Right lobe of liver (tissue), 6 donors: ENCODE results near the gene HBD. TPM values are rescaled to one million over a fixed set of nuclear protein-coding genes. Genes with fewer than 3 reads are reported as not detected.

Source experiments
- ATAC-seq, 4 donors: fragments of 200-7000 bp; cut with Tn5 transposase; one replicate each; pipeline ENCODE4 v1.9.1; 2020; ENCODE audit warnings: mild to moderate bottlenecking in 4 of 4, moderate library complexity in 4 of 4
- DNase-seq, 3 donors: peaks; one replicate each; pipeline ENCODE4 v3.0.0-alpha.2; 2020
- H3K27ac ChIP-seq, 3 donors: fragments of 200-600 bp; one replicate each; pipeline ENCODE4 v1.8.0; 2022
- H3K27me3 ChIP-seq, 2 donors: fragments of 200-600 bp; one replicate each; pipeline ENCODE4 v1.8.0; 2022
- H3K36me3 ChIP-seq, 4 donors: fragments of 200-600 bp; sonication (generic) in 1 of 4; one replicate each; pipeline versions ENCODE4 v1.5.1 to v1.8.0; 2017 to 2022; ENCODE audit warnings: control low read depth in 1 of 4
- H3K4me1 ChIP-seq, 4 donors: fragments of 200-600 bp; sonication (generic) in 1 of 4; one replicate each; pipeline versions ENCODE4 v1.5.1 to v1.8.0; 2017 to 2022; ENCODE audit warnings: control low read depth in 1 of 4
- H3K4me3 ChIP-seq, 3 donors: fragments of 200-600 bp; one replicate each; pipeline ENCODE4 v1.8.0; 2022
- H3K9me3 ChIP-seq, 4 donors: fragments of 200-600 bp; sonication (generic) in 1 of 4; one replicate each; pipeline versions ENCODE4 v1.5.1 to v1.8.0; 2017 to 2022; ENCODE audit warnings: control low read depth in 1 of 4
- CTCF ChIP-seq, 4 donors: fragments of 200-600 bp in 3 of 4; fragments of 450-650 bp in 1 of 4; IDR thresholded peaks; one replicate each; pipeline versions ENCODE4 v1.5.1 to v1.8.0; 2016 to 2022; ENCODE audit warnings: antibody characterized with exemption in 4 of 4, mild to moderate bottlenecking in 2 of 4
- POLR2A ChIP-seq: fragments of 450-650 bp; IDR thresholded peaks from one replicate; pipeline ENCODE4 v1.6.1; 2017; ENCODE audit warnings: antibody characterized with exemption, mild to moderate bottlenecking
- WGBS: methylation state at CpG from one replicate; pipeline ENCODE4 v1.1.6; 2018; ENCODE audit warnings: low coverage, low lambda C conversion rate; ENCODE audit not compliant: insufficient coverage; ENCODE audit errors: missing lambda C conversion rate; 5-methylcytosine and 5-hydroxymethylcytosine counted together
- intact Hi-C, 2 donors: fragments of 100-400 bp; cut with DNase I; formaldehyde crosslinking; loops; one replicate each; pipeline versions ENCODE4 v1.11.2 to v1.14.1; 2022
- total RNA-seq, 6 experiments: library from RNA; depleted of rRNA in 2 of 6; stranded (reverse); fragments of >200 nt in 2 of 6; fragmentation: NEBNext Ultra II Directional in 3 of 6; extraction: Animal tissue kit (Norgen Biotek cat#: 25700) in 3 of 6; gene quantifications; one replicate each; pipeline versions ENCODE4 v1.1.0 to v1.2.4, GENCODE V29; 2016 to 2023
- donor health status: DM: no; HTN: yes; CAD: no.
- donor health status: DM: no; HTN: no; CAD: no.
- donor health status: DM: no; HTN: no; CAD: no.
- donor health status: DM: no; HTN: yes; CAD: no.
- donor health status: DM: no; HTN: yes; CAD: no.

HBD gene
- total RNA-seq, 6 experiments from 2014 or later: 4.1 to 29.5 (median 9.7) TPM; not detected in 3

- no peaks in the 10 kb centered on the region for H3K36me3 ChIP-seq
- WGBS: 0% methylated on average over 1 of the region's 1 CpG
- intact Hi-C loops: no loop called here
- no peaks in the 10 kb centered on the region for H3K4me1 ChIP-seq
- no peak overlapping the region for H3K27ac ChIP-seq
- H3K4me3 ChIP-seq: no peak overlapping the region
- H3K27me3 ChIP-seq: no peaks in the 10 kb centered on the region
- peak; percentile 50 to 73 (median 68) for ATAC-seq
- DNase-seq: no peak
- H3K9me3 ChIP-seq: no peaks in the 10 kb centered on the region
- no peak for TF ChIP-seq POLR2A
- TF ChIP-seq CTCF (IDR thresholded peaks at IDR 0.05): peak; percentile 32 to 42 (median 40)
Measured at GRCh38 chr11:5204787-5205186, 29.5 kb downstream of the HBD start.

GRCh38 chr11:5203366-5203765, 30.9 kb downstream of the HBD start:
- no peaks in the 10 kb centered on the region for H3K36me3 ChIP-seq
- H3K9me3 ChIP-seq: no peaks in the 10 kb centered on the region
- no peak for DNase-seq
- no peaks in the 10 kb centered on the region for H3K27me3 ChIP-seq
- no peak for TF ChIP-seq CTCF (IDR thresholded peaks at IDR 0.05)
- TF ChIP-seq POLR2A: no peak
- intact Hi-C loops: no loop called here
- H3K4me3 ChIP-seq: no peak overlapping the region
- ATAC-seq: no peak
- whole genome bisulfite sequencing: 61% methylated on average over 2 of the region's 2 CpGs
- H3K4me1 ChIP-seq: no peaks in the 10 kb centered on the region
- H3K27ac ChIP-seq: no peak overlapping the region

- no peak for ATAC-seq
- 31% methylated on average over 1 of the region's 1 CpG for WGBS
- no peak within 1 kb of the TSS for H3K4me3 ChIP-seq
- H3K27ac ChIP-seq: no peak within 1 kb of the TSS
- no peaks in the 10 kb centered on the region for H3K4me1 ChIP-seq
- no peaks in the 10 kb centered on the region for H3K27me3 ChIP-seq
- H3K36me3 ChIP-seq: no peaks in the 10 kb centered on the region
- intact Hi-C loops: no loop called here
- TF ChIP-seq CTCF (IDR thresholded peaks at IDR 0.05): no peak
- no peak for TF ChIP-seq POLR2A
- no peak for DNase-seq
- no peaks in the 10 kb centered on the region for H3K9me3 ChIP-seq
Measured at GRCh38 chr11:5200582-5200981, 33.7 kb downstream of the HBD start, which contains the start of gene OR51V1. Gene OR51V1, minus strand, starts transcription at chr11:5200682. Its CDS starts 0 bp downstream, at chr11:5200682.

GRCh38 chr11:5198285-5198684, 36.0 kb downstream of the HBD start:
- no peak overlapping the region for H3K27ac ChIP-seq
- TF ChIP-seq POLR2A (no peak), CTCF (IDR thresholded peaks at IDR 0.05) (no peak)
- DNase-seq (no peak), ATAC-seq (no peak)
- intact Hi-C loops: no loop called here
- H3K36me3 ChIP-seq: no peaks in the 10 kb centered on the region
- H3K4me3 ChIP-seq: no peak overlapping the region
- no peaks in the 10 kb centered on the region for H3K4me1 ChIP-seq
- H3K9me3 ChIP-seq: no peaks in the 10 kb centered on the region
- H3K27me3 ChIP-seq: no peaks in the 10 kb centered on the region

GRCh38 chr11:5197536-5197935, 36.7 kb downstream of the HBD start:
- no peaks in the 10 kb centered on the region for H3K36me3 ChIP-seq
- DNase-seq (no peak), ATAC-seq (peak in 3 of 4 donors; percentile 32 to 53 (median 33))
- TF ChIP-seq CTCF (IDR thresholded peaks at IDR 0.05) (no peak), POLR2A (no peak)
- H3K27ac ChIP-seq: no peak overlapping the region
- H3K27me3 ChIP-seq: no peaks in the 10 kb centered on the region
- H3K4me3 ChIP-seq: no peak overlapping the region
- intact Hi-C loops: no loop called here
- H3K9me3 ChIP-seq: no peaks in the 10 kb centered on the region
- 35% methylated on average over 3 of the region's 3 CpGs for WGBS
- no peaks in the 10 kb centered on the region for H3K4me1 ChIP-seq
